ENCODE data around the gene PRAMEF17.
A peak's percentile ranks its signal among the peaks of the same experiment; 100 is the strongest.
"Not testable (repeated sequence)": the region's sequence is repeated elsewhere in the genome, so short reads cannot be mapped to it uniquely, and the experiment has no call there.

The PRAMEF17 gene

GRCh38 chr1:13389332-13389731 lies at the start of gene PRAMEF17:
PRAMEF17 (plus strand) TSS chr1:13389632; CDS start chr1:13389658, 26 bp downstream.
- DNase-seq, result not testable (repeated sequence)

GRCh38 chr1:13342496-13342895 lies 46.9 kb upstream of the PRAMEF17 start:
- DNase-seq, result not testable (repeated sequence)

GRCh38 chr1:13347034-13347433 lies 42.4 kb upstream of the PRAMEF17 start, which contains the start of gene PRAMEF14:
PRAMEF14 (minus strand) TSS chr1:13347134; CDS start chr1:13345314, 1,820 bp downstream.
- DNase-seq, result not testable (repeated sequence)

GRCh38 chr1:13353476-13353875 lies 36.0 kb upstream of the PRAMEF17 start:
- DNase-seq, result not testable (repeated sequence)

- not testable (repeated sequence) for DNase-seq
Observed at GRCh38 chr1:13354475-13354874, 35.0 kb upstream of the PRAMEF17 start.

- peak in 1 of 14 donors; percentile 0 for DNase-seq
Observed at GRCh38 chr1:13356774-13357173, 32.7 kb upstream of the PRAMEF17 start.

GRCh38 chr1:13362364-13362763 lies 27.1 kb upstream of the PRAMEF17 start:
- not testable (repeated sequence) for DNase-seq

GRCh38 chr1:13364928-13365327 lies 24.5 kb upstream of the PRAMEF17 start:
- not testable (repeated sequence) for DNase-seq

- DNase-seq, result not testable (repeated sequence)
Observed at GRCh38 chr1:13366536-13366935, 22.9 kb upstream of the PRAMEF17 start.

GRCh38 chr1:13368544-13368943 lies 20.9 kb upstream of the PRAMEF17 start:
- DNase-seq, result peak in 1 of 14 donors; percentile 2

GRCh38 chr1:13378983-13379382 lies 10.4 kb upstream of the PRAMEF17 start:
- DNase-seq, result not testable (repeated sequence)

GRCh38 chr1:13380380-13380779 lies 9.1 kb upstream of the PRAMEF17 start:
- not testable (repeated sequence) for DNase-seq

- not testable (repeated sequence) for DNase-seq
Observed at GRCh38 chr1:13393004-13393403, 3.6 kb downstream of the PRAMEF17 start.

GRCh38 chr1:13394761-13395160 lies 5.3 kb downstream of the PRAMEF17 start:
- not testable (repeated sequence) for DNase-seq

GRCh38 chr1:13395311-13395710 lies 5.9 kb downstream of the PRAMEF17 start:
- not testable (repeated sequence) for DNase-seq

GRCh38 chr1:13407811-13408210 lies 18.4 kb downstream of the PRAMEF17 start:
- DNase-seq, result no peak

GRCh38 chr1:13410150-13410549 lies 20.7 kb downstream of the PRAMEF17 start, which contains the start of gene PRAMEF20:
PRAMEF20 (plus strand) TSS chr1:13410450; CDS start chr1:13416355, 5,905 bp downstream.
- not testable (repeated sequence) for DNase-seq

- DNase-seq, result no peak
Observed at GRCh38 chr1:13430495-13430894, 41.1 kb downstream of the PRAMEF17 start.

- DNase-seq, result no peak
Observed at GRCh38 chr1:13432251-13432650, 42.8 kb downstream of the PRAMEF17 start.

- not testable (repeated sequence) for DNase-seq
Observed at GRCh38 chr1:13433694-13434358, 44.4 kb downstream of the PRAMEF17 start.

GRCh38 chr1:13435458-13435857 lies 46.0 kb downstream of the PRAMEF17 start:
- DNase-seq, result no peak

GRCh38 chr1:13439104-13439783 lies 49.8 kb downstream of the PRAMEF17 start:
- not testable (repeated sequence) for DNase-seq

Data from C1 segment of cervical spinal cord (tissue), 14 donors.